ENCODE data around the gene KIF26B.
"Not testable (repeated sequence)": the region's sequence is repeated elsewhere in the genome, so short reads cannot be mapped to it uniquely, and the experiment has no call there.

KIF26B gene

GRCh38 chr1:245671966-245672767, 517.4 kb downstream of the KIF26B start:
- DNase-seq: no peak

- not testable (repeated sequence) for DNase-seq
These were observed 518.3 kb downstream of the KIF26B start for GRCh38 chr1:245672836-245673656.

GRCh38 chr1:245673881-245674414, 519.2 kb downstream of the KIF26B start:
- DNase-seq: no peak

GRCh38 chr1:245677461-245678240, 522.9 kb downstream of the KIF26B start:
- no peak for DNase-seq

GRCh38 chr1:245678860-245679411, 524.2 kb downstream of the KIF26B start:
- no peak for DNase-seq

GRCh38 chr1:245679821-245680780, 525.3 kb downstream of the KIF26B start:
- DNase-seq: no peak

GRCh38 chr1:245682638-245683628, 528.1 kb downstream of the KIF26B start:
- no peak for DNase-seq

- DNase-seq: no peak
These were observed 528.9 kb downstream of the KIF26B start for GRCh38 chr1:245683676-245684075.

- DNase-seq: no peak
These were observed 529.4 kb downstream of the KIF26B start for GRCh38 chr1:245684166-245684565.

GRCh38 chr1:245684571-245684970, 529.8 kb downstream of the KIF26B start:
- no peak for DNase-seq

- DNase-seq: no peak
These were observed 530.5 kb downstream of the KIF26B start for GRCh38 chr1:245685111-245685810.

- DNase-seq: no peak
These were observed 531.2 kb downstream of the KIF26B start for GRCh38 chr1:245686006-245686405.

- DNase-seq: no peak
These were observed 531.8 kb downstream of the KIF26B start for GRCh38 chr1:245686446-245687030.

GRCh38 chr1:245687152-245687635, 532.4 kb downstream of the KIF26B start:
- DNase-seq: no peak

GRCh38 chr1:245687636-245688535, 533.1 kb downstream of the KIF26B start:
- DNase-seq: no peak

GRCh38 chr1:245688536-245689453, 534.0 kb downstream of the KIF26B start:
- no peak for DNase-seq
